Esophagus muscularis mucosa (tissue), 4 donors: ENCODE data around the gene RARG. TPM values are rescaled to one million over a fixed set of nuclear protein-coding genes. Genes with fewer than 3 reads are reported as not detected.
A peak's percentile ranks its signal among the peaks of the same experiment; 100 is the strongest.

Experiments used
- DNase-seq: peaks from one replicate; pipeline ENCODE4 v3.0.0-alpha.2; 2017; ENCODE audit errors: extremely low spot score
- H3K27ac ChIP-seq, 4 donors: fragments of 200-600 bp; sonication (generic); replicated peaks in 1 of 4; 1 replicate in 3 of 4; 2 replicates in 1 of 4; pipeline ENCODE4 v1.5.1; 2016 to 2019; ENCODE audit warnings: mild to moderate bottlenecking in 1 of 4
- H3K27me3 ChIP-seq, 4 donors: fragments of 200-600 bp; sonication (generic); one replicate each; pipeline versions ENCODE4 v1.5.1 to v1.6.0; 2016 to 2019
- H3K36me3 ChIP-seq, 4 donors: fragments of 200-600 bp; sonication (generic); one replicate each; pipeline ENCODE4 v1.5.1; 2016 to 2019
- H3K4me1 ChIP-seq, 4 donors: fragments of 200-600 bp; sonication (generic); one replicate each; pipeline ENCODE4 v1.5.1; 2016 to 2019
- H3K4me3 ChIP-seq, 4 donors: fragments of 200-600 bp; sonication (generic); 1 replicate in 2 of 4; 2 replicates in 2 of 4; pipeline ENCODE4 v1.5.1; 2016 to 2019; ENCODE audit warnings: mild to moderate bottlenecking in 4 of 4, moderate library complexity in 1 of 4
- H3K9me3 ChIP-seq, 4 donors: fragments of 200-600 bp; sonication (generic); 1 replicate in 3 of 4; 2 replicates in 1 of 4; pipeline ENCODE4 v1.5.1; 2016 to 2019
- EP300 ChIP-seq: sonication (generic); formaldehyde crosslinking; IDR thresholded peaks from one replicate; pipeline ENCODE4 v1.6.1; 2017; ENCODE audit warnings: antibody characterized with exemption
- POLR2A ChIP-seq: fragments of 450-650 bp; IDR thresholded peaks from one replicate; pipeline ENCODE4 v1.6.1; 2017; ENCODE audit warnings: antibody characterized with exemption, moderate library complexity, mild to moderate bottlenecking, low read depth
- POLR2AphosphoS5 ChIP-seq, 2 donors: sonication (generic); formaldehyde crosslinking; IDR thresholded peaks; one replicate each; pipeline ENCODE4 v1.6.1; 2017; ENCODE audit warnings: antibody characterized with exemption in 2 of 2
- WGBS: methylation state at CpG from one replicate; pipeline ENCODE4 v1.1.5; 2018; 5-methylcytosine and 5-hydroxymethylcytosine counted together
- intact Hi-C: fragments of 100-400 bp; cut with DNase I; formaldehyde crosslinking; loops from one replicate; pipeline ENCODE4 v1.15.1; 2023
- total RNA-seq, 4 donors: library from RNA; depleted of rRNA; stranded (reverse); fragments of >200 nt; gene quantifications; one replicate each; pipeline versions ENCODE4 v1.1.0 to v1.2.1, GENCODE V29; 2016
- TF ChIP-seq, protein P1 (sequence below), 3 experiments: fragments of 200-600 bp in 2 of 3; fragments of 450-650 bp in 1 of 3; sonication (generic) in 2 of 3; IDR thresholded peaks; one replicate each; pipeline ENCODE4 v1.5.1; 2017 to 2019; ENCODE audit warnings: antibody characterized with exemption in 3 of 3, mild to moderate bottlenecking in 2 of 3, moderate library complexity in 1 of 3

RARG gene
- total RNA-seq, 4 donors from 2014 or later = 10.3 to 26.1 (median 22.9) TPM

DNA sequence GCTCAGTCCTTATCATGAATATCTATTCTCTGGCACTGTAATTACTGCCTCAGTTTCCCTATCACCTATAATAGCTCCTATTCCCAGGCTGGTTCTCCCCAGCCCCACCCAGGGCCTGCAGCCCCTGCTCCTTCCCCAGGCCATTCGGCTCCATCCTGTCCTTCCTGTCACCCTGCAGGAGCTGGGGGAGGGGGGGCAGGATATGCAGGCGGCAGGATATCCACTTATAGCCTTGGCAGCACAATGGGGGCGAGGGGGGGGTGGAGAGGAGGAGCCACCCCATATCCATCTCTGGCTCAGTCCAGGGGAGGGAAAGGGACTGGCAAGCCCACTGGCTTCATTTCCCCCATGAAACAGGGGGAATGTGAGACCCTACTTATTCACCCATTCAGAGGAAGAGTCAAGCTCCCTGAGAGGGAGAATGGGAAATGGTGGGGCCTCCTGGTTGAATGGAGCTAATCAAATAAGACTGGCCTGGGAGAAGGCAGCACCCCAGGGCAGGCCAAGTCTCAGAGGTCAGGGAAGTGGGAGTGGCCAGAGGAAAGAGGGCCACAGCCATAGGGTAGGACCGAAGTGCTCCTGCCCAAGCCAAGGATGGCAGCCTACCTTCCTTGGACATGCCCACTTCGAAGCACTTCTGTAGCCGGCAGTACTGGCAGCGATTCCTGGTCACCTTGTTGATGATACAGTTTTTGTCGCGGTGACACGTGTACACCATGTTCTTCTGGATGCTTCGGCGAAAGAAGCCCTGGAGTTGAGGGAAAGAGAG, 17.1 kb downstream of the RARG start:
- H3K36me3 ChIP-seq = peaks cover 34 to 61% (median 54%) of the 10 kb centered on the region in 4 donors
- H3K9me3 ChIP-seq = no peaks in the 10 kb centered on the region
- TF ChIP-seq EP300 = no peak
- TF ChIP-seq POLR2AphosphoS5 (IDR thresholded peaks at IDR 0.05) = peak in 1 of 2 donors; percentile 10
- no peak overlapping the region for H3K4me3 ChIP-seq
- intact Hi-C loops = no loop called here
- H3K4me1 ChIP-seq = peaks cover 64 to 69% (median 66%) of the 10 kb centered on the region in 4 donors
- DNase-seq = no peak
- H3K27ac ChIP-seq = peak overlapping the region; percentile 37 to 99 (median 80)
- H3K27me3 ChIP-seq = no peaks in the 10 kb centered on the region
- WGBS = 59% methylated on average over 10 of the region's 12 CpGs

DNA sequence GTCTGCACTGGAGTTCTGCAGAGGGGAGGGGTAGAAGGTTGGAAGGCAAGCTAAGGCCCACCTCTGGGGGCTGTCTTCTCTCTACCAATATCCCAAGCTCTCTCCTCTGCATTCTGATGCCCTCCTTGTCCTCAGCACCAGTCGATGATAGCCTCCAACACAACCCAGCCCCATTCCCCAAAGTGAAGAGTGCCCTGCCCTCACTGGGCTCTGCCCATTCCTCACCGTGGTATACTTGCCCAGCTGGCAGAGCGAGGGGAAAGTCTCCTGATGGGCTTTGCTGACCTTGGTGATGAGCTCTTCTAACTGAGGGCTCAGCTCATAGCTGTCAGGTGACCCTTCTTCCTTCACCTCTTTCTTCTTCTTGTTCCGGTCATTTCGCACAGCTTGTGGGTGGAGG, 17.8 kb downstream of the RARG start:
- WGBS = 82% methylated on average over 5 of the region's 5 CpGs
- no peaks in the 10 kb centered on the region for H3K9me3 ChIP-seq
- intact Hi-C loops = no loop called here
- H3K4me1 ChIP-seq = peaks cover 58 to 65% (median 63%) of the 10 kb centered on the region in 4 donors
- no peak overlapping the region for H3K4me3 ChIP-seq
- H3K27me3 ChIP-seq = no peaks in the 10 kb centered on the region
- DNase-seq = no peak
- peak overlapping the region; percentile 10 to 99 (median 26) for H3K27ac ChIP-seq
- TF ChIP-seq EP300 = no peak
- no peak for TF ChIP-seq POLR2A
- TF ChIP-seq POLR2AphosphoS5 (IDR thresholded peaks at IDR 0.05) = no peak
- TF ChIP-seq, protein P1, sequence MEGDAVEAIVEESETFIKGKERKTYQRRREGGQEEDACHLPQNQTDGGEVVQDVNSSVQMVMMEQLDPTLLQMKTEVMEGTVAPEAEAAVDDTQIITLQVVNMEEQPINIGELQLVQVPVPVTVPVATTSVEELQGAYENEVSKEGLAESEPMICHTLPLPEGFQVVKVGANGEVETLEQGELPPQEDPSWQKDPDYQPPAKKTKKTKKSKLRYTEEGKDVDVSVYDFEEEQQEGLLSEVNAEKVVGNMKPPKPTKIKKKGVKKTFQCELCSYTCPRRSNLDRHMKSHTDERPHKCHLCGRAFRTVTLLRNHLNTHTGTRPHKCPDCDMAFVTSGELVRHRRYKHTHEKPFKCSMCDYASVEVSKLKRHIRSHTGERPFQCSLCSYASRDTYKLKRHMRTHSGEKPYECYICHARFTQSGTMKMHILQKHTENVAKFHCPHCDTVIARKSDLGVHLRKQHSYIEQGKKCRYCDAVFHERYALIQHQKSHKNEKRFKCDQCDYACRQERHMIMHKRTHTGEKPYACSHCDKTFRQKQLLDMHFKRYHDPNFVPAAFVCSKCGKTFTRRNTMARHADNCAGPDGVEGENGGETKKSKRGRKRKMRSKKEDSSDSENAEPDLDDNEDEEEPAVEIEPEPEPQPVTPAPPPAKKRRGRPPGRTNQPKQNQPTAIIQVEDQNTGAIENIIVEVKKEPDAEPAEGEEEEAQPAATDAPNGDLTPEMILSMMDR (IDR thresholded peaks at IDR 0.05) = no peak
- peaks cover 34 to 63% (median 56%) of the 10 kb centered on the region in 4 donors for H3K36me3 ChIP-seq

DNA sequence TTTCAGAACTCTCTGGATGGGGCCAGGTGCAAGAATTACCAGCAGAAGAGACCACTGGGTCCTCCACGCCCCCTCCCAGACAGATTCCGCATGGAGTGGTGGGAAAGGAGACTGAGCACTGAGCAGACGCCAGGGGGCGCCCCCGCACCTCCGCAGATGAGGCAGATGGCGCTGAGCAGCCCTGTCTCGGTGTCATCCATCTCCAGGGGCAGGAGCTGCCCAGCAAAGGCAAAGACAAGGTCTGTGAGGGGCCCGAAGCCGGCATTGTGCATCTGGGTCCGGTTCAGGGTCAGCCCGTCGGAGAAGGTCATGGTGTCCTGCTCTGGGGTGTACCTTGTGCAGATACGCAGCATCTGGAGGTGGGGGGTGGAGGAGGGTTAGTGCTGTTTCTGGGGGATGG, 18.7 kb downstream of the RARG start:
- TF ChIP-seq POLR2AphosphoS5 (IDR thresholded peaks at IDR 0.05) (peak; percentile 38 to 43), EP300 (no peak), POLR2A (no peak)
- TF ChIP-seq, protein P1 (IDR thresholded peaks at IDR 0.05) = peak; percentile 94 to 95 (median 95)
- H3K27ac ChIP-seq = peak overlapping the region in 2 of 4 donors; percentile 26 to 99
- H3K4me3 ChIP-seq = no peak overlapping the region
- 8% methylated on average over 14 of the region's 14 CpGs for WGBS
- peaks cover 34 to 63% (median 56%) of the 10 kb centered on the region in 4 donors for H3K36me3 ChIP-seq
- no peak for DNase-seq
- no peaks in the 10 kb centered on the region for H3K27me3 ChIP-seq
- peaks cover 54 to 65% (median 63%) of the 10 kb centered on the region in 4 donors for H3K4me1 ChIP-seq
- H3K9me3 ChIP-seq = no peaks in the 10 kb centered on the region
- intact Hi-C loops = loop anchor here (2.0 kb wide), 1 partner anchor 73 kb away; no protein-coding TSS in a partner anchor

DNA sequence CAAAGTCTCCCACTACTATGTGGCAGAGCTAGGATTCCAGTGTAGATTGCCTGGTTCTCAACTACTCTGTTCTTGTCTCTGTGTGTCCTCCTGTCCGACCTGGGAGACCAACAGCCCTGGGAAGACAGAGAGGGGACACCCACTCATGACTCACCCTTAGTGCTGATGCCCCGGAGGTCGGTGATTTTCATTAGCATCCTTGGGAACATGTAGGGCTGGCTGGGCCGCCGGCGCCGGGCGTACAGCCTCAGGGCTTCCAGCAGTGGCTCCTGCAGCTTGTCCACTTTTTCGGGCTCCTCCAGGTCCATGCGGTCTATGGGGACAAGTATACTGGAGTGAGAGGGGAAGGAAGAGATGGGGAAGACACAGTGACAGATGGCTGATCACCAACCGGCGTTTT, 19.1 kb downstream of the RARG start:
- peak overlapping the region in 2 of 4 donors; percentile 26 to 99 for H3K27ac ChIP-seq
- TF ChIP-seq EP300 = no peak
- no peak for TF ChIP-seq POLR2A
- no peak for TF ChIP-seq POLR2AphosphoS5 (IDR thresholded peaks at IDR 0.05)
- TF ChIP-seq, protein P1 (IDR thresholded peaks at IDR 0.05) = no peak
- intact Hi-C loops = loop anchor here (2.0 kb wide), 1 partner anchor 74 kb away; no protein-coding TSS in a partner anchor
- no peak for DNase-seq
- H3K27me3 ChIP-seq = no peaks in the 10 kb centered on the region
- H3K9me3 ChIP-seq = no peaks in the 10 kb centered on the region
- WGBS = 51% methylated on average over 10 of the region's 12 CpGs
- H3K4me3 ChIP-seq = no peak overlapping the region
- H3K36me3 ChIP-seq = peaks cover 34 to 63% (median 56%) of the 10 kb centered on the region in 4 donors
- peaks cover 54 to 65% (median 62%) of the 10 kb centered on the region in 4 donors for H3K4me1 ChIP-seq

DNA sequence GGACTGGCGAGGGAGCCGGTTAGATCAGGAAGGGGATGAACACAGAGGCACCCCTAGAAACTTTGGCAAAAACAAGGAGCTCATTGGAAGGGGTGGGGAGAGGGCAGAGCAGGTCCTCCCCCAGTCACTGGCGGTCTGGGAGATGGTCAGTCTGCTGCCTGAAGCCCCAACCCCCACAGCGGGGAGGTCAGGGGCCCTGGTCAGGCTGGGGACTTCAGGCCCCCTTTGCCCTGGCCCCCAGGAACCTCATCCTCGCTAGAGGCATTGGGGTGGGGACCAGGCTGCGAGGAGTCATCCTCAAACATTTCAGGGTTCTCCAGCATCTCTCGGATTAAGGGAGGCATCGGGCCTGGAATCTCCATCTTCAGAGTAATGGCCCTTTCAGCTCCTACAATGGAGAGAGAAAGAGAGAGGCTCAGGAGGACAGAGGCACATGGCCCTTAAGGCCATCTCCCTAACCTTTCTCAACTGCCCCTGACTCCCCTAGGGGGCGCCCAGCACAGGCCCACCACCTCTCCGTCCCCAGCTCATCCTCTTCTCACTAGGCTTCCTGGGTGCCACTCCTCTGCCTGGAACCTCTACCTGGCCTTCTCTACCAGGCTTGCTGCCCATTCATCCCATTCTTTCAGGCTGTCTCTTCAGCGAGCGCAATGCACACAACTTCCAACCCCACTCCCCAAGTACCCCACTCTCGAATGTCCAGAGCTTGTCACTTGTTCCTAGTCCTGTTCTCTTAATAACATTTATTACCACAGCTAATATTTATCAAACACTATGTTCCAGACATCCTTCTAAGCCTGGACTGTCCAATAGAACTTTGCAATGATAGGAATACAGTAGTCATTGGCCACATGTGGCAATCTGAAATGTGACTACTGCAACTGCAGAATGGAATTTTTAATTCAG, 20.3 kb downstream of the RARG start:
- DNase-seq = no peak
- peaks cover 34 to 63% (median 56%) of the 10 kb centered on the region in 4 donors for H3K36me3 ChIP-seq
- H3K9me3 ChIP-seq = no peaks in the 10 kb centered on the region
- WGBS = 84% methylated on average over 12 of the region's 13 CpGs
- H3K27ac ChIP-seq = no peak overlapping the region
- no peaks in the 10 kb centered on the region for H3K27me3 ChIP-seq
- no peak overlapping the region for H3K4me3 ChIP-seq
- intact Hi-C loops = loop anchor here (2.0 kb wide), 1 partner anchor 75 kb away; no protein-coding TSS in a partner anchor
- TF ChIP-seq EP300 = no peak
- no peak for TF ChIP-seq POLR2A
- TF ChIP-seq, protein P1 (IDR thresholded peaks at IDR 0.05) = peak in 1 of 3 experiments; percentile 20
- TF ChIP-seq POLR2AphosphoS5 (IDR thresholded peaks at IDR 0.05) = no peak
- H3K4me1 ChIP-seq = peaks cover 42 to 54% (median 51%) of the 10 kb centered on the region in 4 donors
